GM19397 (cell line): ENCODE measurements around the gene FOXP1.

Source experiments
- ATAC-seq: cut with Tn5 transposase; IDR thresholded peaks from one replicate; pipeline ENCODE4 v1.9.1; 2021; ENCODE audit warnings: mild to moderate bottlenecking, moderate library complexity; ENCODE audit not compliant: unreplicated experiment

FOXP1 gene

GRCh38 chr3:71120012-71120411, 463.5 kb downstream of the FOXP1 start:
- ATAC-seq = no peak

DNA sequence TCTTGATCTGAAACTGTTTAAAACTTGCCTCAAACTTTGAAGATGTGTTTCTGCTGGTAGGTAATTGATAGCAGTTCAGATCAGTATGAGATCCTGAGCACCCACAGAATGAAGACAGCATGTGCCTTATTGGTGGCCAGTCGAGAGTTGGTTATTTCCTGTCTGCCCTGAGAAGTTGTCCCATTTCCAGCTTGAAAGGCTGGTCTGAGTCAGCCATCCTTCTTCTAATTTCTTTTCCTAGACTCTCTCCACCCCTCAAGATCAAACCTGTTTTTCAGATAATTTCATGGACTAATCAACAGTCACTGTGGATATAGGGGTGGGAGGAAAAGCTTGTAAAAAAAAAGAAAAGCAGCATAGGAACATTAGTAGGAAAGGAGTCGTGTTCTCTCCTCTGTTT, 464.4 kb downstream of the FOXP1 start:
- no peak for ATAC-seq

DNA sequence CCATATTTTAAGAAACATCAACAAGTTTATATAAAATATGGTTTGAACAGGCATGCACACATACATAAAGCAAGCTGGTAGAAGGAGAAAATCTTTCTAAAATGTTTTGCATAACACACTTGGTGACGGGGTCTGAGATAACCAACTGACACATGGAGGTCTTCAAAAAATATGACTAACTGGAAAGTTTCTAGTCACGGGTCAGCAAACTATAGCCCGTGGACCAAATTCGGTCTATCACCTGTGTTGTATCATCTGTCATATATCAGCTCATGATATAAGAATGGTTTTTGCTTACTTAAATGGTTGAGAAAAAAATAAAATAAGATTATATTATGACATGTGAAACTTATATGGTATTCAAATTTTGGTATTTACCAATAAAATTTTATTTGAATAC, 465.1 kb downstream of the FOXP1 start:
- ATAC-seq = no peak

- no peak for ATAC-seq
These were observed 465.8 kb downstream of the FOXP1 start for GRCh38 chr3:71117572-71118247.

- ATAC-seq = no peak
These were observed 468.9 kb downstream of the FOXP1 start for GRCh38 chr3:71114610-71115009.

GRCh38 chr3:71112576-71112975, 471.0 kb downstream of the FOXP1 start:
- ATAC-seq = no peak

DNA sequence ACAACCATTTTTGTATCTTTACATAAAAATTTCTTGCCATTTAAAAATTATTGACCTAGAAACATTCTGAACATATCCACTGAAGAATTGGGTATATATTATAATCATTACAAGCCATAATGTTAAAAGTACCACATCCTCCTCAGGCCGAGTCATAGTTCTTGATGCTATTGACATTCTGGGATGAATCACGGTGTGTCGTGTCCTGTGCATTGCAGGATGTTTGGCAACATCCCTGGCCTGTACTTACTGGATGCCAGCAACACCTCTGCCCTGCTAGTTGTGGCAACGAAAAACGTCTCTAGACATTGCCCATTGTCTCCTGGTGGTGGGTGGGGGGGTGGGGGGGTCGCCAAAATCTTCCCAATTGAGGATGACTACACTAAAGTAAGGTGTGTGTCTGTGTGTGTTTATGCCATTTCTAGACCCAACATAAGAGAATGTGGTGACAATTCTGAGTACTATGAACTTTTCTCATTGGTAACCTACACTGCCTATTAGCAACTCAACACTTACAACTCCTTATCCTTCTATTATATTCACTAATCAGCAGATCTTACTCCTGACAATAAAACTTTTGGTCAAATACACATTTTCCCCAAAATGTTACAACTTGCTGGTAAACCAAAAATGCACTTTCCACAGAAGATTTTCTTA, 471.6 kb downstream of the FOXP1 start:
- no peak for ATAC-seq

DNA sequence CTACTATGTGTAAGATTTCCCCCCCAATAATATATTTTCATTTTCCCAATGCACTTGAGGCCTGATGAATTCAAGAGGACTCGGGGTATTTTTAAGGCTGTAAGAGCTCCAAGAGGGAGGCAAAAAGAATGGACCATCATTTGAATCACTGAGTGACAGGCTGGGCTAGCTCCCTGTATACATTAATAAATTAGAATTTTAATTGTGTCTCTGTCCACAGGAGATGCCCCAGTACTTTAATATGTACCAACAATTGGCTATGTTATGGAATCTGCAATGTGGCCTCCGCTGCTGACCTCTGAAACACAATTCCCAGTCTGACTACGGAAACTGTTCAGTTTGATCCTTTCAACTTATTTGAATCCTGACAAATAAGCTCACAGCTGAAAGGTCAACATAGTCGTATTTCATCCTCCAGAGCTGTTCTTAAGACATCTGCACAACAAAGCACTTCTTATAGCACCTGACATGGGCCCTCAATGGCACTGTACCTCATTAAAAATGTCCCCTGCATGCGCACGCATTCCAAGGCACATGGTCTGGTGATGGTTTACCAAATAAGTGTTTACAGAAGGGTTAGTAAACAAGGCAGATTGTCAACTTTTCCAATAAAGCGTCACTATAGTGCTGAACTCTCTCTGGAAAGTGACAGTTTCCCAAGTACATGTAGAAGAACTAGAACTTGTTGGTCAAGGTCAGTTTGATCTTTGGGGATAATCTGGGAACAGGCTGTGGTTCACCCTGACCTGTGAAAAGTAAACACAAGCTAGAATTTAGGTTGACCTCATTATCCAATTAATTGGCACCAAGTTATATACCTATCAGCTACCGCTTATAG, 472.9 kb downstream of the FOXP1 start:
- no peak for ATAC-seq

- no peak for ATAC-seq
These were observed 473.6 kb downstream of the FOXP1 start for GRCh38 chr3:71109977-71110285.

DNA sequence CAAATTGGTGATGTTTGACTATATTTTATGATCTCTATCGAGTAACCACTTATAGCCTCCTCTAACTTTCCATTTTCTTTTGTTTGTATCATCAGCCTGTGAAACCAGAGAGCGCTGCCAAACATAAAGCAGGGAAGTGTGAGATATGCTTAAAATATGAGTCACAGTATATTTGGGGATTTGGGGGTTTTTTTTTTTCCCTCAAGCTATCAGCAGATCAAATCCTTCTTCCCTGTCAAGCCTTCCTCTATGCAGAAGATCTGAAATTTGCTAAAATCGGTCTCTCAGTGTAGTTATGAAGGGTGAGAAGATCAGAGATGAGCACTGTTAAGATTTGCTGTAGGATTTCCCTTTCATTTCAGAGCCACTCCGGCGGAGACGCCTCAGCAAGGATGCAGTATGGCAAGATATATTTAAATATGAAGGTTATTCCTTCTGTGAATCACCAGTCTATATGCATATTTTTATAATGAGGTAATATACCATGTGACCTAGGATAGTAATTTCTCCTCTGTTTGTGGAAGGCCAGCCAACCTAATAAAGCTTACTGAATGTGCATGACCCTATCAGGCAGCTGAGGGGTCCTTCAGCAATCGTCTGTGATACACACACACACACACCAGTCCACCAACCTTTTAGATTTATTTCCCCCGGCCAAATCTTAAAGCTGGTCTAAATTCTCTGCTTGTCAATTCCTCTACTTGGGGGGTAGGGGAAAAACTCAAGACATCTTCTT, 474.1 kb downstream of the FOXP1 start:
- ATAC-seq = no peak

DNA sequence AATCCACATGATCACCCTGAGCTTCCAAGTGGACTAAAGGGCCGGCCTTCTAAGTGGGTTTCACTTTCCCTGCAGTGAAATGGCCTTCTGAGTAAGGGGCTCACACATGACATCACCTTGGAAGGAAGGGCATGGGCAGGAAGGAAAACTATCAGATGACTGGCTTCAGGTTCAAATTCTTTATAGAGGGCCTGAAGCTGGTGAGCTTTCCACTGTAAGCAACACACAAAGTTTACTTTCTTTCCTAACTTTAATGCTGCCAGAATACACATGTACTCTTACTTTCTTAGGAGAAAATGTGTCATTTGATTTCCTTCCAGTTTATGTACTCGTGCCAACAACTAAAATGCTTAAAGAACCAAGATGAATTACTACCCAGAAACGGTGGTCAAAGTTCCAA, 475.6 kb downstream of the FOXP1 start:
- ATAC-seq = no peak

DNA sequence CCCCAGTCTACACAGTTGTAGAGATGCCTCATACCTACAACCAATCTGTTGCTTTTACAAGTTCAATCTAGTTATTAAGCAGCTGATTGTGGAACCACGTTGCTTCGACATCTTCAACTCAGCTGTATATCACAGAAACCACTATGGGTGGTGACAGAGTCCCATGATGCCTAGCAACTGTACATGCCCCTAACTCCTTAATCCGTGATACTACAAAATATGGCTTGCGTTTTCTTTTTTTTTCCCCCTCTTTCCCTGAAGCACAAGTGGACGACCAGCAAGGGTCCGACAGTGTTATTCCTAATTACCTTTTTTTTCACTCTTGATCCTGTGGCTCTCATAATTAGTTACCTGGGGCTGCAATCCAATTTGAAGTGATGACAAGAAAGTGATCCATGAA, 478.6 kb downstream of the FOXP1 start:
- no peak for ATAC-seq

GRCh38 chr3:71104556-71104955, 479.0 kb downstream of the FOXP1 start:
- no peak for ATAC-seq

DNA sequence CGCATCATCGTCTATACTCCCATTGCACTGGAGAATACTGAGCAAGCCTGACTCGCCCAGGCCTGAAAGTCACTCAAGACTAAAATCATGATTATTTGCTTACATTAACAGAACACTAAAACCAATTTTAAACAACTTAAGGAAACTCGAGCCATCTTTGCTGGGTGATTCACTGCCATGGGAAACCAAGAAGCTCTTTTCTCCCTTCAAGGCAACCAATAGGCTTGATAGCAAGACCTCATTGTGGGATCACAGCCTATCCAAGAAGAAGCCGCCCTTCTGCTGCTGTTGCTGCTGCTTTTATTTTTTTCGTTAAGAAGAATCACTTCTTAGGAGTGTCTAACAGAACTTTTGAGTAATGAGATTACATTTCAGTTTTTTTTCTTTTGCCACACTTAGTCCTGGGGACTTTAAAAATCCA, 479.4 kb downstream of the FOXP1 start:
- ATAC-seq = no peak

GRCh38 chr3:71103430-71103921, 480.1 kb downstream of the FOXP1 start:
- ATAC-seq = no peak

- no peak for ATAC-seq
These were observed 481.2 kb downstream of the FOXP1 start for GRCh38 chr3:71102111-71102983.

- ATAC-seq = no peak
These were observed 481.9 kb downstream of the FOXP1 start for GRCh38 chr3:71101626-71102025.

DNA sequence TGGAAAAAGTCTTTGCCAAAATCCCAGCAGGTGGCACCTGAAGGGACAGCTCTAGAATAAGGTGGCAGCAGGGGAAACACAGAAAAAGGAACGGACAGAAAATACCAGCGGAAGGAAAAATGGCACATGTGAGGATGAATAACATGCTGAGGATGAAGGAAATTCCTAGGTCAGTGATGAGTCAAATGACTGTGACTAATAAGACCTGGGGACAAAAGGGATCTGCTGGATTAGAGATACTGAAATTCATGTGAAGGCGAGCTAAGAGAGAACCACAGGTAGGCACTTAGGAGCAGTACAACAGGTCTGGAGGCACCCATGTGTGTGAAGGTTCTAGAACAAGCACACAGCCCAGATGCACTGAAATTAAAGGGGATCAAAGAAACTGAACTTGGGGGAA, 482.5 kb downstream of the FOXP1 start:
- no peak for ATAC-seq

- ATAC-seq = no peak
These were observed 483.4 kb downstream of the FOXP1 start for GRCh38 chr3:71099997-71100719.

GRCh38 chr3:71097557-71097956, 486.0 kb downstream of the FOXP1 start:
- no peak for ATAC-seq
